Anterior cingulate cortex (tissue), 58 donors: ENCODE measurements around the gene THSD7A.

Experiments used
- DNase-seq, 58 donors: peaks; one replicate each; lab custom pipeline; 2025; lab: John Stamatoyannopoulos, UW

Gene THSD7A

GRCh38 chr7:11430841-11431240 lies 401.2 kb downstream of the THSD7A start:
- DNase-seq, result no peak

- no peak for DNase-seq
Observed at GRCh38 chr7:11430112-11430511, 401.9 kb downstream of the THSD7A start.

GRCh38 chr7:11428877-11429581 lies 403.0 kb downstream of the THSD7A start:
- no peak for DNase-seq

- peak in 2 of 58 donors; percentile 17 to 62 for DNase-seq
Observed at GRCh38 chr7:11427686-11428273, 404.2 kb downstream of the THSD7A start.

- no peak for DNase-seq
Observed at GRCh38 chr7:11424006-11424405, 408.0 kb downstream of the THSD7A start.

- no peak for DNase-seq
Observed at GRCh38 chr7:11420049-11420448, 411.9 kb downstream of the THSD7A start.

- peak in 2 of 58 donors; percentile 2 to 3 for DNase-seq
Observed at GRCh38 chr7:11416641-11417458, 415.1 kb downstream of the THSD7A start.

GRCh38 chr7:11415101-11415500 lies 416.9 kb downstream of the THSD7A start:
- DNase-seq, result no peak

- DNase-seq, result no peak
Observed at GRCh38 chr7:11413901-11414300, 418.1 kb downstream of the THSD7A start.

GRCh38 chr7:11412036-11412435 lies 420.0 kb downstream of the THSD7A start:
- DNase-seq, result no peak

- DNase-seq, result no peak
Observed at GRCh38 chr7:11410656-11411644, 421.0 kb downstream of the THSD7A start.

GRCh38 chr7:11404355-11404754 lies 427.6 kb downstream of the THSD7A start:
- DNase-seq, result no peak

- DNase-seq, result no peak
Observed at GRCh38 chr7:11403781-11404180, 428.2 kb downstream of the THSD7A start.

GRCh38 chr7:11394438-11394837 lies 437.6 kb downstream of the THSD7A start:
- DNase-seq, result no peak

GRCh38 chr7:11379641-11380040 lies 452.4 kb downstream of the THSD7A start:
- no peak for DNase-seq

- no peak for DNase-seq
Observed at GRCh38 chr7:11376529-11376928, 455.5 kb downstream of the THSD7A start.

GRCh38 chr7:11374629-11375028 lies 457.4 kb downstream of the THSD7A start:
- no peak for DNase-seq

- no peak for DNase-seq
Observed at GRCh38 chr7:11373546-11374142, 458.4 kb downstream of the THSD7A start.

- no peak for DNase-seq
Observed at GRCh38 chr7:11369696-11370095, 462.3 kb downstream of the THSD7A start.

GRCh38 chr7:11366118-11366517 lies 465.9 kb downstream of the THSD7A start:
- no peak for DNase-seq
